Ishikawa (cell line): ENCODE data around the gene HHAT.

Source experiments
- CEBPB ChIP-seq: IDR thresholded peaks from 2 replicates; pipeline ENCODE4 v1.6.1; 2012
- CREB1 ChIP-seq: IDR thresholded peaks from 2 replicates; pipeline ENCODE4 v1.6.1; 2012; ENCODE audit warnings: low read depth
- EGR1 ChIP-seq: IDR thresholded peaks from 2 replicates; pipeline ENCODE4 v1.6.1; 2012
- EP300 ChIP-seq: IDR thresholded peaks from 2 replicates; pipeline ENCODE4 v1.6.1; 2012; ENCODE audit warnings: borderline replicate concordance
- FOXM1 ChIP-seq: IDR thresholded peaks from 2 replicates; pipeline ENCODE4 v1.6.1; 2012; ENCODE audit warnings: low read depth, borderline replicate concordance
- NFIC ChIP-seq: IDR thresholded peaks from 2 replicates; pipeline ENCODE4 v1.6.1; 2012
- RAD21 ChIP-seq: IDR thresholded peaks from 2 replicates; pipeline ENCODE4 v1.6.1; 2012; ENCODE audit warnings: low read depth
- TAF1 ChIP-seq: IDR thresholded peaks from 2 replicates; pipeline ENCODE4 v1.6.1; 2012; ENCODE audit warnings: low read depth, mild to moderate bottlenecking
- TCF12 ChIP-seq: IDR thresholded peaks from 2 replicates; pipeline ENCODE4 v1.6.1; 2012; ENCODE audit warnings: low read depth
- TEAD4 ChIP-seq: IDR thresholded peaks from 2 replicates; pipeline ENCODE4 v1.6.1; 2012
- YY1 ChIP-seq: IDR thresholded peaks from 2 replicates; pipeline ENCODE4 v1.6.1; 2012; ENCODE audit warnings: low read depth
- ZBTB7A ChIP-seq: IDR thresholded peaks from 2 replicates; pipeline ENCODE4 v1.6.1; 2012; ENCODE audit warnings: low read depth
- TF ChIP-seq, protein P1 (sequence below): IDR thresholded peaks from 2 replicates; pipeline ENCODE4 v1.6.1; 2012
- TF ChIP-seq, protein P2 (sequence below): IDR thresholded peaks from 2 replicates; pipeline ENCODE4 v1.6.1; 2012; ENCODE audit warnings: low read depth, mild to moderate bottlenecking
- TF ChIP-seq, protein P3 (sequence below): IDR thresholded peaks from 2 replicates; pipeline ENCODE4 v1.6.1; 2012

The HHAT gene

DNA sequence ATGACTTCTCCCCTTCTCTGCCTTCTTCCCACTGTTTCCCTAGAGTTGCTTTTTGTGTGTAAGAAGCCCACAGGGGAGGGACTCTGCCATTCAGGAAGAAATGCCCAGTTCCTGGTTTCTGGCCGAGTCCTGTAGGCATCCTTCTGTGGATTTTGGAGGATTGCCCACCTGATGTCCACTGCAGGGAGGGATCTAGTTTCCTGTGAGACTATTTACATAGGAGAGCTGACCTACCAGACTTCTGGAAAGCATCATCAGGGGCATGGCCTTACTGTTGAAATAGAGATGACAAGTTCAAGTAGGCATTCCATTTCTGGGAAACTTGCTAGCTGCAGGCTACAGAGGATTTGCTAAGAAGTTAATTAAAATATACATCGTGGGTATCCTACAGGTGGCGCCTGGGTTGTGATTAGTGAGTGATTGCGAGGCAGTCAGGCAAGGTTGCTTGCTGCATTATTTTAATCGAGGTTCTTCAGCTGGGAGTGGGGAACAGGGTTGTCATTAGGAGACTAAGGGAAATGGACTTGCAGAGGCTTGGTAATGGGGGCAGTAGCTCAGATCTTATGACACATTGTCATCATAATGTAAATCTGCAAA, 148.7 kb downstream of the HHAT start:
- TF ChIP-seq, protein P1, sequence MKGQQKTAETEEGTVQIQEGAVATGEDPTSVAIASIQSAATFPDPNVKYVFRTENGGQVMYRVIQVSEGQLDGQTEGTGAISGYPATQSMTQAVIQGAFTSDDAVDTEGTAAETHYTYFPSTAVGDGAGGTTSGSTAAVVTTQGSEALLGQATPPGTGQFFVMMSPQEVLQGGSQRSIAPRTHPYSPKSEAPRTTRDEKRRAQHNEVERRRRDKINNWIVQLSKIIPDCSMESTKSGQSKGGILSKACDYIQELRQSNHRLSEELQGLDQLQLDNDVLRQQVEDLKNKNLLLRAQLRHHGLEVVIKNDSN: no peak
- no peak for TF ChIP-seq TAF1
- TF ChIP-seq EGR1: no peak
- TF ChIP-seq, protein P2, sequence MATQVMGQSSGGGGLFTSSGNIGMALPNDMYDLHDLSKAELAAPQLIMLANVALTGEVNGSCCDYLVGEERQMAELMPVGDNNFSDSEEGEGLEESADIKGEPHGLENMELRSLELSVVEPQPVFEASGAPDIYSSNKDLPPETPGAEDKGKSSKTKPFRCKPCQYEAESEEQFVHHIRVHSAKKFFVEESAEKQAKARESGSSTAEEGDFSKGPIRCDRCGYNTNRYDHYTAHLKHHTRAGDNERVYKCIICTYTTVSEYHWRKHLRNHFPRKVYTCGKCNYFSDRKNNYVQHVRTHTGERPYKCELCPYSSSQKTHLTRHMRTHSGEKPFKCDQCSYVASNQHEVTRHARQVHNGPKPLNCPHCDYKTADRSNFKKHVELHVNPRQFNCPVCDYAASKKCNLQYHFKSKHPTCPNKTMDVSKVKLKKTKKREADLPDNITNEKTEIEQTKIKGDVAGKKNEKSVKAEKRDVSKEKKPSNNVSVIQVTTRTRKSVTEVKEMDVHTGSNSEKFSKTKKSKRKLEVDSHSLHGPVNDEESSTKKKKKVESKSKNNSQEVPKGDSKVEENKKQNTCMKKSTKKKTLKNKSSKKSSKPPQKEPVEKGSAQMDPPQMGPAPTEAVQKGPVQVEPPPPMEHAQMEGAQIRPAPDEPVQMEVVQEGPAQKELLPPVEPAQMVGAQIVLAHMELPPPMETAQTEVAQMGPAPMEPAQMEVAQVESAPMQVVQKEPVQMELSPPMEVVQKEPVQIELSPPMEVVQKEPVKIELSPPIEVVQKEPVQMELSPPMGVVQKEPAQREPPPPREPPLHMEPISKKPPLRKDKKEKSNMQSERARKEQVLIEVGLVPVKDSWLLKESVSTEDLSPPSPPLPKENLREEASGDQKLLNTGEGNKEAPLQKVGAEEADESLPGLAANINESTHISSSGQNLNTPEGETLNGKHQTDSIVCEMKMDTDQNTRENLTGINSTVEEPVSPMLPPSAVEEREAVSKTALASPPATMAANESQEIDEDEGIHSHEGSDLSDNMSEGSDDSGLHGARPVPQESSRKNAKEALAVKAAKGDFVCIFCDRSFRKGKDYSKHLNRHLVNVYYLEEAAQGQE: no peak
- no peak for TF ChIP-seq ZBTB7A
- TF ChIP-seq, protein P3, sequence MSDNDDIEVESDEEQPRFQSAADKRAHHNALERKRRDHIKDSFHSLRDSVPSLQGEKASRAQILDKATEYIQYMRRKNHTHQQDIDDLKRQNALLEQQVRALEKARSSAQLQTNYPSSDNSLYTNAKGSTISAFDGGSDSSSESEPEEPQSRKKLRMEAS: no peak
- no peak for TF ChIP-seq FOXM1
- no peak for TF ChIP-seq CEBPB
- no peak for TF ChIP-seq YY1
- TF ChIP-seq TCF12: no peak
- no peak for TF ChIP-seq CREB1
- TF ChIP-seq EP300: no peak
- TF ChIP-seq TEAD4: no peak

DNA sequence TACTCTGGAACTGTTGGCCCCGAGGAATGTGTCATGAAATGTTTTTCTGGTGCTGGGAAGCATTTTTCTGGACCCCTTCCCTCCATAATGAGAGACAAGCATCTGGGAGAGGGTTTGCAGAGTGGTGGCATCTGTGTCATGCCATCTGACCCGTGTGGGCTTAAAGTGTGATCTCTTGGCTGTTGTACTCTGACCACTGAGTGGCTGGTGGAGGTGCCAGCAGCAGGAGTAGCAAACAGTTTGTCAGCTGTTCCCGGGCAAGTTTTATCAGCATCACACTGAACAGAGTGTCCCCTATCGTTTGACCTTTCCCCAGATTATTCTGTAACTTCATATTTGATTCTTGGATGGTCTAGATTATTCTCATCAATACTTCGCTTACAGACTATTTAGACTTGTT, 150.1 kb downstream of the HHAT start:
- TF ChIP-seq TEAD4 (no peak), CREB1 (no peak), TAF1 (no peak), CEBPB (no peak), TCF12 (no peak), RAD21 (no peak), EGR1 (no peak)
- TF ChIP-seq, protein P2: no peak
- TF ChIP-seq, protein P3: no peak

DNA sequence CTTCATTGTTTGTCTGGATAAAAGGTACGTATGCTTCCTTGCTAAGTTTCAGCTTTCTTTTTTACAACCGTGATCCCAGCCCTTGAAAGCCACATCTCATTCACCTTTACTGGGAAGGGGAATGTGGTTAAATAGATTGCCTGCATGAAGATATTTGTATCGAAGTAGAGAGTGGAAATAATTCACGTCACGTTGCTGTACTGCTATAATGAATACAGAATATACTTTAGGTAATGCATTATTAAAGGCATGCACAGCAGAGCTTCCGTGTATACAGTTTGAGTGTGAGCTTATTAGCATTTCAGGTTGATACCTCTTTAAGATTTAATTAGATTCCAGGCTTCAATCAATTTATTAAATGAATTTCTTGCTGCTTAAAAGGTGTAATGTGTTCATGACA, 153.8 kb downstream of the HHAT start:
- TF ChIP-seq TEAD4 (no peak), TAF1 (no peak), ZBTB7A (no peak), RAD21 (no peak), TCF12 (no peak)

DNA sequence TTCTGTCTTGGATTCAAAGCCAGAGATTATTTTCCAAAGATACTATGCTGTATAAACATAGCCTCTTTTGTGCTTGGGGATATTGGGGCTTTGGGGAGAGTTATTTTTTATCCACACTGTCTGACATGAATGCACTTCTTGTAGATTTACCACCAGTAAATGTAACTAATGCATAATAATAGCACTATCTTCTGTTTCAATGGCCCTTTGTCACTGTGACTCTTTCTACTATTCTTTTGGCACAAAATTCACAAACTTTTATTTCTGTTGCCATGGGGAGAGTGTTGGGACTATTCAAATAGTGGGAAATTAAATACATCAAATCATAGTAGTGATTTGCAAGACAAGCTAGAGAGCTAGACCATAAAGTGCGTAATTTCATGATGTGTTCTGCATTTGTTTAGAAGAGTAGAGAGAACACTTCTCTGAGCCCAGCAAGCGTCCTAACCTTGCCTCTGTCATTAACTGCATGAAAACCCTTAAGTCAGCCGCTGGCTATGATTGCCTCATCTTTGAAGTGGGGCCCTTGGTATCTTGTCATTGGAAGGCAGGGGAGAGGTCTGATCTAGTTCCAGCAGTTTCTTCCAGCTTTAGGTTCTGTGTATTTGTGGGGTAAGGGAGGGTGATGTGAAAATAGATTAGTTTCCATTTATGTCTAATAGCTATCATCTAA, 154.4 kb downstream of the HHAT start:
- TF ChIP-seq, protein P2: no peak
- no peak for TF ChIP-seq EP300
- TF ChIP-seq, protein P1: no peak
- no peak for TF ChIP-seq TCF12

DNA sequence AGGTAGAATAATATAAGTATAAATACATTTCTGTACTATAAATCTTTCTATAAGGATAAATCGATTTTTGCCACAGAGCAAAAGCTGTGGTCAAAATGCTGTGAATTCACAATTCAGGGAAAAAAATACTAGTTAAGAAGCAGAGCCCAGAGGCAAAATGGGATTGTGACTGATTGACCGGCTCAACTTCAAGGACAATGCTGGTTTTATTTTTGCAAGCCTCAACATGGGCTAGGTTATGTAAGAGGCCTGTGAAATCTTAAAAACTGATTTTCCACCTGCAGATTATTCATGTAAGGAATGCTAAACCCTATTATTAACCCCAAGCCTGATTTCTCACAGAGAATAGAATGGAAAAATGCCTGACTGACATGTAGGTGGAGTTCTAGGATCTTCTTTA, 155.1 kb downstream of the HHAT start:
- no peak for TF ChIP-seq NFIC
- TF ChIP-seq EP300: no peak
- TF ChIP-seq FOXM1: no peak
- TF ChIP-seq TEAD4: no peak
- no peak for TF ChIP-seq YY1
- no peak for TF ChIP-seq EGR1
- TF ChIP-seq RAD21: no peak
- TF ChIP-seq, protein P2: no peak
- no peak for TF ChIP-seq ZBTB7A
